Measurements from ENCODE around the gene CRACR2A.

The CRACR2A gene

DNA sequence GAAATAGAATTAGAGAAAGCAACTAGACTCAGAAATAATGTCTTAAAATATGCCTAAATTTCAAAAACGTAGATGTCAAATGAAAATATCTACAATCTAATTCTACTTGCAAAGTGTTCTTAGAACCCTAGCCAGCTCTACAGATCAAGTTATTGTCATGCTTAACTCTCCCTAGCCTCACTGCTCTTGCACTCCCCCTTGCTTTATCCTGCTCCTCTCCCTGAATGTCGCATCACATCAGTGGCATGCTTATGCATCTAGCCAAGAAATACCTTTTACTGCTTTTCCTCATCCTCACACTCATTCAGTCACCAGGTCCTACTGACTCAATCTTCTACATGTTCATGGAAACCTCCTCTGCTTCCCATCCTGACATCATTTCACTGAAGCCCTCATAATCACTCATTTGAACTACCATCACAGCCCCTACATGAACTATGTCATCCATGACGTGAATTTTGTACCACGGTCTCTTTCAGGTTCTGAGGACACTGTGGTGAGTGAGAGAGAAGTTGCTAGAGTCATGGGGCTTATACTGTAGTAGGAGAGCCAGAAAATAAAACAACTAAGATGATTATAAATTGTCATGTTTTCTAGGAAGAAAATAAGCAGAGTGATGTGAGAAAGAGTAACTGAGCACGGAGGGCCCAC, 22.6 kb upstream of the CRACR2A start:
- DNase-seq (ENCODE audit: insufficient read length, low spot score) (no peak), FAIRE-seq (no peak)

DNA sequence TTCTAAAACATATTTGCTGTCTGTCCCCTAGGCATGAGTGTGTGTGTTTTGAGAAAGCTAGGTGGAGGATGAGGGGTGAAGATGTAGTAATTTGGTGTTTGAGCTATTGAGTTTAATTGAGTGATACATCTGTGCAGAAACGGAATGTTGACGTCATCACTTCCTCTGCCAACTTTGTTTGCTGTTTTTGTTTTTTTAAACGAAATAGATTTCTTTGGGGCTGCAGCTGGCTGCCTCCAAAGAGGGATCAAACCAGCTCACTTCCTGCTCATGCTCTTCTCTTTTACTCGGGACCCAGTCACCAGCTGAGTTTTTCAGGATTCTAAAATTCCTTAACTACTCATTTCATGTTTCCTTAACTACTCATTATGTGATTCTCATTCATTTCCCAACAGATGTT, 19.5 kb upstream of the CRACR2A start:
- DNase-seq (ENCODE audit: insufficient read length, low spot score) (no peak), FAIRE-seq (no peak)
- TF ChIP-seq POLR2AphosphoS5 (IDR thresholded peaks at IDR 0.05; ENCODE audit: low read depth, low read length) (no peak), PAX5 (IDR thresholded peaks at IDR 0.05; ENCODE audit: insufficient read depth, low read length, severe bottlenecking) (no peak), POLR2A (IDR thresholded peaks at IDR 0.05; ENCODE audit: low read depth, low read length) (no peak), SPI1 (IDR thresholded peaks at IDR 0.05; ENCODE audit: low read depth, low read length) (no peak), POU2F2 (IDR thresholded peaks at IDR 0.05; ENCODE audit: low read depth, low read length) (no peak), TAF1 (IDR thresholded peaks at IDR 0.05; ENCODE audit: low read depth, low read length) (no peak)

More for the DNA sequence above, 22.6 kb upstream of the CRACR2A start:
- TF ChIP-seq TAF1 (IDR thresholded peaks at IDR 0.05; ENCODE audit: low read depth, low read length) (no peak), PAX5 (IDR thresholded peaks at IDR 0.05; ENCODE audit: insufficient read depth, low read length, severe bottlenecking) (no peak)

DNA sequence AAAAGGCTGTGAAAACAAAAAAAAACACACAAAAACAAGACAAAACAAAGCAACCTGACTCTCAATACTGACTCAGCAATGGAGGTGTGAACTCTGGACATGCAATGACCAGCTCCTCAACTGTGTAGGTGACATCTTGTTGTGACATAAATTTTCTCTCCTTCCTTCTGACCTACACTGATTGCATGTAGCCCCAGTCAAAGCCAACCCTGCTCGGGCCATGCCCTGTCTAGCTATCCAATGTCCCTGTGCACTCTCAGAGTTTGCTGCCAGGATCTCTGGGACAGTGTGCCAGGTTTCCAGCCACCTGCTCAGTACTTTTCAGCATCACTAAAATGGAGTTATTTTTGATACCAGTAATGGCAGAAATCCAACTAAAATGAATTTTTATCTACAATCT, 18.9 kb upstream of the CRACR2A start:
- DNase-seq (ENCODE audit: insufficient read length, low spot score) (no peak), FAIRE-seq (no peak)
- TF ChIP-seq POLR2A (IDR thresholded peaks at IDR 0.05; ENCODE audit: low read depth, low read length) (no peak), POLR2AphosphoS5 (IDR thresholded peaks at IDR 0.05; ENCODE audit: low read depth, low read length) (no peak), POU2F2 (IDR thresholded peaks at IDR 0.05; ENCODE audit: low read depth, low read length) (no peak)

- FAIRE-seq: no peak
- DNase-seq (ENCODE audit: insufficient read length, low spot score): no peak
- TF ChIP-seq SPI1 (IDR thresholded peaks at IDR 0.05; ENCODE audit: low read depth, low read length) (no peak), POLR2AphosphoS5 (IDR thresholded peaks at IDR 0.05; ENCODE audit: low read depth, low read length) (no peak), TAF1 (IDR thresholded peaks at IDR 0.05; ENCODE audit: low read depth, low read length) (no peak), POU2F2 (IDR thresholded peaks at IDR 0.05; ENCODE audit: low read depth, low read length) (no peak), POLR2A (IDR thresholded peaks at IDR 0.05; ENCODE audit: low read depth, low read length) (no peak), PAX5 (IDR thresholded peaks at IDR 0.05; ENCODE audit: insufficient read depth, low read length, severe bottlenecking) (no peak)
Observed at GRCh38 chr12:3770891-3771290, 18.0 kb upstream of the CRACR2A start.

DNA sequence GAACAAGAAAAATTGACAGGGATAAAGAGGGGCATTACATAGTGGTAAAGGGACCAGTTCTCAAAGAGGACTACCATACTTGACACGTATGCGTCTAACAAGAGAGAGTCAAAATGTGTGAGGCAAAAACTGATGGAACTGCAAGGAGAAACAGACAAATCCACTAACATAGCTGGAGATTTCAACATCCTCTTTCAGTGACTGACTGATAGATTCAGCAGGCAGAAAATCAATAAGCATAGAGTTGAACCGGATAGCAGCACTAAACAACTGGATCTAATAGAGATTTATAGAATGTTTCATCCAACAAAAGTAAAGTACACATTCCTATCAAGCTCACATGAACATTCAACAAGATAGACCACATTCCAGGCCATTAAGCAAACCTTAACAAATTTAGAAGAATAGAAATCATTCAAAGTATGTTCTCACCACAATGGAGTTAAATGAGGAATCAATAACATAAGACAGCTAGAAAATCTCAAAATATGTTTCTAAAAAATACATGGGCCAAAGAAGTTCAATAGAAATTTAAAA, 16.1 kb upstream of the CRACR2A start:
- FAIRE-seq (no peak), DNase-seq (ENCODE audit: insufficient read length, low spot score) (no peak)
- TF ChIP-seq PAX5 (IDR thresholded peaks at IDR 0.05; ENCODE audit: insufficient read depth, low read length, severe bottlenecking) (no peak), SPI1 (IDR thresholded peaks at IDR 0.05; ENCODE audit: low read depth, low read length) (no peak), TAF1 (IDR thresholded peaks at IDR 0.05; ENCODE audit: low read depth, low read length) (no peak), POU2F2 (IDR thresholded peaks at IDR 0.05; ENCODE audit: low read depth, low read length) (no peak), POLR2A (IDR thresholded peaks at IDR 0.05; ENCODE audit: low read depth, low read length) (no peak), POLR2AphosphoS5 (IDR thresholded peaks at IDR 0.05; ENCODE audit: low read depth, low read length) (no peak)

DNA sequence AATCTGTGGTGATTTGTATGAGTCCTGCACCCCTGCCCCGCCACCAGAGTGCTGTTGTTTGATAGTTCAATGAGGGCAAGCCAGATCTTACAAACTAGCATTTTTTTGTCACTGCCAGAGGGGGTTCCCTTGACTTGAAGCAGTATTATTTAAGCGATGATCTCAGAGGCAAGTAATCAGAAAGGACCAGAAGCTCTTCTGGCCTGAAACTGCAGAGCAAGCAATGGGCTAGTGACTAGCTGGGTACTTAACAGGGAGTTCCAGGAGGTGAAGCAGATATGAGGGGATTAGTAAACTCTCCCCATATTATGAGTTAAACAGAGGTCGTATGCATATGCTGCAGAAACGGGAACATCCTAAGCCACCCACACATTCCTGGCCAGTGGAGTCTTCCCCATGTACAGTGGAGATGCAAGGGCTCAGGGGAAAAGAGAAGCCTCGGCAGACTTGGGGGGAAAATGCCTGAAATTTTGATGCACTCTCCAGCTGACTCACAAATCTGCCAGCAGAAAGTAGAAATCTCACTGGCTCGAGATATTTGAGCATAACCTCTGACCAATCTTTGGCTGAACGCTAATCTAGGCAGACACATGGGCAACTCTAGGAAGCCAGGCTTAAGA, 8.3 kb upstream of the CRACR2A start:
- DNase-seq (ENCODE audit: insufficient read length, low spot score) (no peak), FAIRE-seq (no peak)
- TF ChIP-seq POLR2A (IDR thresholded peaks at IDR 0.05; ENCODE audit: low read depth, low read length) (no peak), POU2F2 (IDR thresholded peaks at IDR 0.05; ENCODE audit: low read depth, low read length) (no peak), POLR2AphosphoS5 (IDR thresholded peaks at IDR 0.05; ENCODE audit: low read depth, low read length) (no peak), TAF1 (IDR thresholded peaks at IDR 0.05; ENCODE audit: low read depth, low read length) (no peak), PAX5 (IDR thresholded peaks at IDR 0.05; ENCODE audit: insufficient read depth, low read length, severe bottlenecking) (no peak)

GRCh38 chr12:3759878-3760277, 7.0 kb upstream of the CRACR2A start:
- FAIRE-seq (no peak), DNase-seq (ENCODE audit: insufficient read length, low spot score) (no peak)
- TF ChIP-seq TAF1 (IDR thresholded peaks at IDR 0.05; ENCODE audit: low read depth, low read length): no peak
- TF ChIP-seq POLR2AphosphoS5 (IDR thresholded peaks at IDR 0.05; ENCODE audit: low read depth, low read length): no peak
- no peak for TF ChIP-seq POLR2A (IDR thresholded peaks at IDR 0.05; ENCODE audit: low read depth, low read length)
- TF ChIP-seq SPI1 (IDR thresholded peaks at IDR 0.05; ENCODE audit: low read depth, low read length): peak; percentile 54
- no peak for TF ChIP-seq PAX5 (IDR thresholded peaks at IDR 0.05; ENCODE audit: insufficient read depth, low read length, severe bottlenecking)
- no peak for TF ChIP-seq POU2F2 (IDR thresholded peaks at IDR 0.05; ENCODE audit: low read depth, low read length)

- no peak for DNase-seq (ENCODE audit: insufficient read length, low spot score)
- FAIRE-seq: no peak
- TF ChIP-seq PAX5 (IDR thresholded peaks at IDR 0.05; ENCODE audit: insufficient read depth, low read length, severe bottlenecking) (no peak), POU2F2 (IDR thresholded peaks at IDR 0.05; ENCODE audit: low read depth, low read length) (no peak), TAF1 (IDR thresholded peaks at IDR 0.05; ENCODE audit: low read depth, low read length) (no peak), POLR2AphosphoS5 (IDR thresholded peaks at IDR 0.05; ENCODE audit: low read depth, low read length) (no peak), POLR2A (IDR thresholded peaks at IDR 0.05; ENCODE audit: low read depth, low read length) (no peak)
Observed at GRCh38 chr12:3757261-3757660, 4.4 kb upstream of the CRACR2A start.

GRCh38 chr12:3755898-3756297, 3.0 kb upstream of the CRACR2A start:
- DNase-seq (ENCODE audit: insufficient read length, low spot score) (no peak), FAIRE-seq (no peak)
- TF ChIP-seq POLR2A (IDR thresholded peaks at IDR 0.05; ENCODE audit: low read depth, low read length) (no peak), POLR2AphosphoS5 (IDR thresholded peaks at IDR 0.05; ENCODE audit: low read depth, low read length) (no peak), SPI1 (IDR thresholded peaks at IDR 0.05; ENCODE audit: low read depth, low read length) (no peak), TAF1 (IDR thresholded peaks at IDR 0.05; ENCODE audit: low read depth, low read length) (no peak), PAX5 (IDR thresholded peaks at IDR 0.05; ENCODE audit: insufficient read depth, low read length, severe bottlenecking) (no peak), POU2F2 (IDR thresholded peaks at IDR 0.05; ENCODE audit: low read depth, low read length) (no peak)
